Measurements from ENCODE around the gene DTHD1.

DTHD1 gene

DNA sequence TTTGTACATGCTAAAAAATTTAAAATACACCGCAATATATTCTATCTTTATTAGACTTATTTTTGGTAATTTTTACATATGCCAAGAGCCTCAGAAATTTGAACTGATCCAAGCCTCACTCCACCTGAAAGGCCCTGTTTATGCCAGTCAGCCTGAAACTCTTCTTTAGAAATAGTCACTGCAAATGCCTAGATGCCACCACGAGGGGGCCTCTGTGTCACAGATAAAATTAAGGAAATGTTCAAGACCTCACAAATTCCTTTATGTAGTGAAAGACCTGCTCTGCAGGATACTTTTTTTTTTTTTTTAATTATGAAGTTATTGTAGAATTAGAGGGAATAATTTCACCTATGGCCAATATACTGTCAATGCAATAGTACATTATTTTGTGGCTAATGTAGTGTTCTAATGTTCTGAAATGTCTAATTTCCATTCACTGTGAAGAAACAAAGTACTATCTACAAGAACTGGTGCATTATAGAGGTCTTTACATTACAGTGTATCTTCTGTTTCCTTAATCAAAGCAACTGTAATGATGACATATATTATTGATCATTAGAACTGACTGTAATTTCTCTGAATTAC is 69.8 kb downstream of the DTHD1 start:
- DNase-seq: peak; percentile 16

DNA sequence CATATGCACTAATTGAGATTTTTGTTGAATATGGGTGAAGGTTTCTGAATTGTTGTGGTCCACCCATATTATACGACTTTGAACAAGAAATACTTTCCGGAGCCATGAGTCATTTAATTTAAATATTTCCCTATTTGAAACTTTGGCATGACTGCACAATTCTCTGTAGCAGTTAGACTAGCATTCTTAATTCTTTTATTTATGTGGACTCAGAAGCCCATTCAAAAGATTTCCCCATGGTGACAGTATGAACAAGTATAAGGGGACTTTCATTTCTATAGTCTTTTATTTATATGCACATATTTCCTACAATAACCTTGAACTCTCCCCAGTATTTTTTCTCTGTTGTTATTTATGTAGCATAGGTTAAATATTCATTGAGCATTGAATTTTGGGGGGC is 72.6 kb downstream of the DTHD1 start:
- DNase-seq: no peak

DNA sequence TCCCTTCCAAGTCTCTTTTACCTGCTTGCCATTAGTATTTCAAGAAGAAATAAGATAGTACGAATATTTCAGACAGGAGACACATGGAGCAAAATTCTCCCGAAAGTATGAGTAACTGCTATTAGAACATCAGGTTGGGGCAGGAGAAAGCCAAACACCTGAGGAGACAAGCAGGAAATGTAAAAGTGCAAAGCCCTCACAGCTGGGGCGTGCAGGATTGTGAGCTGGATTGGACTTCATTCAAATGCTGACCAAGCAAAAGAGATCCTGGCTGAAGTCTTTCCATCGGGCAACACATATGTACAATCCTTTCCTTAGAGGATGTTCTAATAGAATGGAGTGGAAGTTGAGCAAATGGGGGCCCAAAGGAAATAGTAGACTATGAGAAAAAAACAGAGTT is 76.8 kb downstream of the DTHD1 start:
- DNase-seq: no peak

DNA sequence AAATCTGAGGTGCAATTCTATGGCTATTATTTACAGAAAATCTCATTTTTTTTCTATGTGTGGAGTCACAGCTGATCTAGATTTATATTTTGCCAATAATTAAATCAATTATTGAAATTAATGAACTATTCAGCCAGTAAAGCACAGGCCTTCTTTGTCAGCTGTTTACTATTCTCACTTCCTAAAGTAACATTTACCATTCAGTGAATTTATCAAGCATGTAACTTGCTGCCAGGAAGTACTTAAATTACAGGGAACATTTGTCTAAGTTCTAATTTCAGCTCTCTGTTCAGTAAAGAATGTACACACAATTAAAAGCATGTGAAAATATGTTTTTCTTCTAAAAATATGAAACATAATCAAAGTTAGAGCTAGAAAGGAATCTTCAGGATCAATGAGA is 79.3 kb downstream of the DTHD1 start:
- DNase-seq: no peak

DNA sequence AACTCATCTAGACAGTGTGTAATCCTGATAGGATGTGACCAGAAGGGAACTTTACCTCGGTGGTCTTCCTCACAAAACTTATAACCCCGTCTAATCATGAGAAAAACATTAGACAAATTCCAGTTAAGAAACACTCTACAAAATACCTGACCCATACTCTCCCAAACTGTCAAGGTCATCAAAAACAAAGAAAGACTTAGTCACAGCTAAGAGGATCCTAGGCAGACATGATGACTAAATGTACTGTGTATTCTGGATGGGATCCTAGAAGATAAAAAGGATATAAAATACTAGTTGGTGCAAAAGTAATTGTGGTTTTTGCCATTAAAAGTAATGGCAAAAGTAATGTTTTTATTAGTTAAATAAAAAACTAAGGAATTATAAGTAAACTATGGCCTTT is 81.6 kb downstream of the DTHD1 start:
- no peak for DNase-seq

DNA sequence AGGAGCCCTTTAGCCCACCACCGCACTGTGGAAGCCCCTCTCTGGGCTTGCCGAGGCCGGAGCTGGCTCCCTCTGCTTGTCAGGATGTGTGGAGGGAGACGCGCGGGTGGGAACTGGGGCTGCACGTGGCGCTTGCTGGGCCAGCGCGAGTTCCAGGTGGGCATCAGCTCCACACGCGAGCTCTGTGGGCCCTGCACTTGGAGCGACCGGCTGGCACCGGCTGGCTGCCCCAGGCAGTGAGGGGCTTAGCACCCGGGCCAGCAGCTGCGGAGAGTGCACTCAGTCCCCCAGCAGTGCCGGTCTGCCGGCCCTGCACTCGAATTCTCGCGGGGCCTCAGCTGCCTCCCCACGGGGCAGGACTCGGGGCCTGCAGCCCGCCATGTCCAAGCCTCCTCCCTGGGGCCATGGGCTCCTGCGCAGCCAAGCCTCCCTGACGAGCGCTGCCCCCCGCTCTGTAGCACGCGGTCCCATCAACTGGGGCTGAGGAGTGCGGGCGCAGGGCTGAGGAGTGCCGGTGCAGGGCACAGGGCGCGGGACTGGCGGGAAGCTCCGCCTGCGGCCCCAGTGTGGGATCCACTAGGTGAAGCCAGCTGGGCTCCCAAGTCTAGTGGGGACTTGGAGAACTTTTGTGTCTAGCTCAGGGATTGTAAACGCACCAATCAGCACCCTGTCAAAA is 93.6 kb downstream of the DTHD1 start:
- no peak for DNase-seq

DNA sequence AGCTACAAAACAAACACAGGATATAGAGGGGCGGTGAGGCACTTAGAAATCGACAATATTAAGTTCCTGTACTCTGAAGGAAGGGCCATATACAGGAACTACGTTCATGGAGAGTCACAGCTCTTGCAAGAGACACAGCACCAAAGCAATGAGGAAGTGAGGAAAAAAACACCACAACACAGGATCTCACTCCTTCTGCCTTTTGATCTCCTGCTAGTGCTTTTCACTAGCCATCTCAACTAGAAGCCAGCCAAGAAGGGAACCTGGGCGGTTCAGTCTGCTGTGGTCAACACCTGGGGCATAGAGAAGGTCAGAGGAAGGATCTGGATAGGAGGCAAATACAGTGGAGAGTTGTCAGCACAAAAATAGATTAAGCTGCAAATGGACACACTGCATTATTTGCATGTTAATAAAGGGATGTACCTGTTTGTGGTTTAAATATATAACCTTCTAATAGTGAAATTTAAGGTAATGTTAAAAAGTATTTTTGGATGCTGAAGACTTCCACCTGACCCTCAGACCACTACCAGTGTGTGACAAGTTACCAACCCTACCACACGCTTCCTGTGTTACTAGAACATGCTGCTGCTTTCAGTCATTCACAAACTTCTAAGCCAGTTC is 104.6 kb downstream of the DTHD1 start:
- DNase-seq: no peak

DNA sequence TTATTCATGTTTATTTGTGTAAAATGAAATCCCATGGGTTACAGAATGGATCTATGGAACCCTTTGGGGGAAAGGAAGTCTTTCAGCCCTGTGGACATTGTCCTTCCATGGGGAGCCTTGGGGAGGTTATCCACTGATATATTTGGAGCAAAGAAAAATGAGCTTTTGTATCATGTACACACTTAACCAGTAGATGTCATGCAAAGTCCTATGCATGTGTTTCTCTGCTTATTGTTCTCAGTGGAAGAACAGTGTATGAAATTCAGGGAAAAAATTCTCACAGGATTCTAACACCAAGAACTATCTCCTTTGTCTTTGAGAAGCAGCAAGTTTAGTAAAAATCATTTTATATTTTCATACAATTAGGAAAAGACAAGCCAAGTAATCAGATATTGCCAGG is 105.3 kb downstream of the DTHD1 start:
- no peak for DNase-seq

DNA sequence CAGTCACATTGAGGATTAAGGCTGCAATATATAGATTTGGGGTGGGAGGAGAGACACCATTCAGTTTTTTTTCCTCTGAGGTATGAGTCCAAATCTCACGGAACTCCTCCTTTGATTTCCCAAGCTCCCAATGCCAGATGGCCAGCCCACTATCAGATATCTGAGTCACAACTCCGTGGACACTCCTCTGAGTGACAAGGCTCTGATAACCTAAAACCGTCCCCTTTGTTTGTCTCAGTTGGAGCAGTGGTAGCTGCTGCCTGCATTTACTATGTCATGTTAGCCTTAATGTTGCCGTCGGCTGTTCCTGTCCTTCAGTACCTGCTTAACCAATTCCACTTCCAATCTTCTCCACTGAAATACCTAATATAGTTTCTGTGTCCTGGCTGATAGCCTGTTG is 107.3 kb downstream of the DTHD1 start:
- DNase-seq: no peak

DNA sequence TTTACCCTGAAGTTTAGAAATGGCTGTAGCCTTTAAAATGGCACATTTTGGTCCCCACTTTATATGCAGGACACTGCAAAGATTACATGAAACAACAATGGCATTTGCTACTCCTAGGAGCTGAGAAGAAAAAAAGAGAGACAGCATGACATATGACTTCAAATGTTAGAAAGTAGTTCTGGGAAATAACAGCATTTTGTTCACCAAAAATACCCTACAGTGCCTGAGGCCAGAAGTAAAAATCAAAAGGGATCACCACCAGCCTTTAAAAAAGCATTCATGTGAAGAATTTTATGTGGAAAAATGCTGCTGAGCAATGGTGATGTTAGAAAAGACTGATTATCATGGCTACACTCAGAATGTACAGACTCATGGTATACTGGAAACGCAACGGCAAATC is 110.0 kb downstream of the DTHD1 start:
- no peak for DNase-seq

DNA sequence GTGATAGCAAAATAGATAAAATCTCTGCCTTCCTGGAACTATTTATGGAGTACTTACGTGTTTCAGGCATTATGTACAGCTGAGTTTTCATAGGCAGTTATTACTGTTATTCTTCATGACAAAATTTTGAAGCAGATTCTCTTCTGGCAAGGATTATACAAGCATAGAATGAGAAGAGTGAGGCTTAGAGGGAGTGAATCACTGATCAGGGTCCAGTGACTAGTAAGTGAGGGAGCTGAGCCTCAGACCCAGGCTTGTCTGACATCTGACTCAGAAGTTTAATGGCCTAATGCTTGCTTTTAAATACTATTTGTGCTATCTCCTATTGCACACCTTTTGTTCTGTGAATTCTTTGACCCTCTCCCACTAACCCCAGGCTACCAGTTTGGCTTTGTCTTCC is 110.6 kb downstream of the DTHD1 start:
- DNase-seq: no peak

DNA sequence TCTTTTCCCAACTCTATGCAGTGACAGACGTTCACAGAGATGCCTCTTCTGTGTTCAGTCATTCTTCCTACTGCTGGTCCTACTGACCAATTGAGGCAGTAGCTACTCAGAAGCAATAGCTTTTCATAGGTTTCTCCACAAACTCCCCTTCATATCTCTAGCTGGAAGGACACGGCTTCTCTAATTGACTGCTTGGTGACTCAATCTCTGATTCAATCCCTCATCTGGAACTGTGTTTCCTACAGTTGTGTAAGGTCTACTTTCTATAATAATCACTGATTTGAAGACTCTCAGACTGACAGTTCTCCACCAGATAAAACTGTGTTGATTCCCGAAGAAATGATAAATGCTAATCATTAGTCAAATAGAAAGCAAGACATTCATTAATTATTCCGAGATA is 111.5 kb downstream of the DTHD1 start:
- DNase-seq: no peak

Data from NCI-H1436 (cell line).